NCI-H1930 (cell line): Measurements from ENCODE around the gene VIPR2.

Source experiments
- DNase-seq, 2 experiments: peaks; one replicate each; lab custom pipeline; 2025; lab: John Stamatoyannopoulos, UW

Gene VIPR2

DNA sequence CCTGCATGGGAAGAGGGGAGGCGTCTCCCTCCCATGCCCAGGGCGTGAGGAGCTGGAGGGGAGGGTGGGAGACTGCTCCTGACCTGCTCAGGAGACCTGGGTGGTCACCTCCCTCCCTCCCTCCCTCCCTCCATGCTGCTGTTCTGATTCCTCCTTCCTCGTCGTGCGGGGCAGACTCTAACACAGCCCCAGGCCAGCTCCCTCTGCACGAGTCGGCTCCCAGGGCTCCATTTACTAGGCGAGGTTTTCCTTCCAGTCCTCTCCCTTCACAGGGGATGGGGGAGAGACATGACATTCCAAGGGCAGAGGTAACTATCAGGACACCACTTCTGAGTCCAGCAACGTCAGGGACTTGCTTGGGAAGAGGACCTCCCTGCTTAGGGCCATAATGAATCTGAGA, 23.6 kb downstream of the VIPR2 start:
- no peak for DNase-seq

DNA sequence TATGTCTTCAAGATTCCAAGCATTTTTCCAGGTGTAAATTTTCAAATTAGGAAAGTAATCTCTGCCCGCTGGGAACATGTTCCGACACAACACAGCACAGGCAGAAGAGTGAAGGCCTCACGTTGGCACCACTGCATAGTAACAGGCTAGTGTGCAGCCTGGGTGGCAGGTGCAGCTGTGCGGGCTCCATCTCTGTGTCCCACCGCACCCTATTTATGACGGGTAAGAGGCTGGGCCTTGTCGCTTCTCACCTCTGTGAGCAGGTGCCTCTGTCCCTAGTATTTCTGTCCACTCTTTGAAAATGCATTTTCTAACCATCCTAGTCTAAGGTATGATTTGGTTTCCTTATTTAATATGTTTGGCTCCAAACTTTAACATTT, 24.1 kb downstream of the VIPR2 start:
- no peak for DNase-seq

GRCh38 chr7:159119851-159120539, 24.7 kb downstream of the VIPR2 start:
- no peak for DNase-seq

GRCh38 chr7:159119026-159119741, 25.5 kb downstream of the VIPR2 start:
- no peak for DNase-seq

DNA sequence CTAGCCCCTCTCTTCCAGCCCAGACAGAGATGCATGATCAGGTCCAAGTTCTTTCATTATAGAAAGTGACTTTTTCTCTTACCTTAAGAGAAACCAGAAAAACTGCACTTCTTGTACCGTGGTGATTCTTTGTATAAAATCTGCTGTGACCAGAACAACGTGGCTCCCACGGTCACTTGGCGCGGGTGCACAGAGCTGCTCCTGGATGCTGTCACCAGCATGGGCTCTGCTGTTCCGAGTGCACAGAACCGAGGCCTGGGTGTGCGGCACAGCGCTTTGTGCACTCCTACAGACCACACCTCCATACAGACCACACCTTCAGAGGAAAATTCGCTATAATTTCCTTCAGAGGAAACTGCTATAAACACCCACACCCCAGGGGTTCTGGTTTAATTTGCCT, 26.0 kb downstream of the VIPR2 start:
- no peak for DNase-seq

- no peak for DNase-seq
Observed at GRCh38 chr7:159118197-159118595, 26.5 kb downstream of the VIPR2 start.

DNA sequence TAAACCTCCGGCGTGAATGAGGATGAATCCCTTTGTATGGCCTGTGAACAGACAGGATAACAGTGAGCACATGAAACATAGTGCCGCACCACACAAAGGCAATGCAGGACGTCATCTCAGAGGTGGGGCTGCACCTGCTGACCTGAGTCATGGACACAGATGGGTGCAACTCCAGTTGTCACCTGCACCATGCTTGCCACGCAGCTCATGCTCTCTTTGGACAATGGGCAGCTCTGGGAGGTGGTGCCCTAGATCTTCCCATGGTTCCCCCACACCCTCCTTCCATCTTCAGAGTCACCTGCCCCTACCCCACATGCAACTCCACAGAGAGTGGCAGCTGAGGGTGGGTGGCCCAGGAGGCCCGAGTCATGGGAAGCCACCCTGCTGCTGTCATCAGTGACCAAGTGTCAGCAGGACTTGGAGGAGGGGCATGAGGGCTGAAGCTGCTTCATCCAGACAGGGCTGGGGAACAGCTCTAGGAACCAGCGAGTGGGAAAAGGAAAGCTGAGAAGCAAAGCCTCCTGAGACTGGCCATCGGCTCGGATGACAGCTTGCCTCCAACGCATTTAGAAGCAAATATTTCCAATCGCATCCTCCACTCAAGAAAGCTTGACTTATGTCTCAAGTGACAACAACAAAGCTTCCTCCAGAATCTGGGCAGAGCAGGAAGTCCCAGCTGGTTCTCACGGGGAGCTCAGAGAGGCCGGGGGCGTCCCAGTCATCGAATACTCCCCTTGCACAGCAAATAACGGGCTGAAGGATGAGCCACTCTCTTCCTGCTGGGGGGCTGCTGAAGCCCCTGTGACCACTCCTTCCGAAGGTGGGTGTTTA, 27.1 kb downstream of the VIPR2 start:
- no peak for DNase-seq

DNA sequence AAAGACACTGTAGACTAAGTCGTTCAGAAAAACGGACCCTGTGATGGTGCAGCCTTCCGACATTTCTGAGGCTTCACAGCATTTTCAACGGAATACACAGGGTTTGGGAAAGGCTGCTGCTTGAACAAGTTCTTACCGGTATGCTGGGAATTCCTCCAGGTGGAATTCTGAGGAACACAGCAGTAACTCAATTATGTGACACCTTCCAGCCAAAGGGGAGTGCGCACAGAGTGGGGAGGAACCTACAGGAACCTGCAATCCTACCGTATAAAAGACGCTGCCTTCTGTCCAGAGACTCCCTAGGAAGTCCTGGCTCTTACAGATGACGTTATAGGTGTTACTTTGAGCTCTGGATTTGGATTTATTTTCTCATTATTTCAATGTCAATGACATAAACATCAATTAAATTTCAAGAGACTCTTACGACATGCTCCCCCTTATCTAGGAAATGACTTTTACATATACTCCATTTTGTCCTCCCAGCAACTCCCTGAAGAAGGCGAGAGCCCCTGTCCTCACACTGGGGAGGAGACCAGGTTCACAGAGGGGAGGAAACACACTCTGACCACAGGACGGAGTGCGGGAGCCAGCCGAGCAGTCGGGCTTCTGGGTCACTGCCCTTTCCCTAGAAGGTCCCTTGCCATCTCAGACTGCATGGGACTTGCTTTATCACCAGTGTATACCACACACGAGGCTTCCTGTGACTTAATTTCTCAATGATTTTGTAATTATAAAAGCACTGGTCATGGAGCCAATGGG, 27.9 kb downstream of the VIPR2 start:
- no peak for DNase-seq

- no peak for DNase-seq
Observed at GRCh38 chr7:159115601-159116501, 28.8 kb downstream of the VIPR2 start.

DNA sequence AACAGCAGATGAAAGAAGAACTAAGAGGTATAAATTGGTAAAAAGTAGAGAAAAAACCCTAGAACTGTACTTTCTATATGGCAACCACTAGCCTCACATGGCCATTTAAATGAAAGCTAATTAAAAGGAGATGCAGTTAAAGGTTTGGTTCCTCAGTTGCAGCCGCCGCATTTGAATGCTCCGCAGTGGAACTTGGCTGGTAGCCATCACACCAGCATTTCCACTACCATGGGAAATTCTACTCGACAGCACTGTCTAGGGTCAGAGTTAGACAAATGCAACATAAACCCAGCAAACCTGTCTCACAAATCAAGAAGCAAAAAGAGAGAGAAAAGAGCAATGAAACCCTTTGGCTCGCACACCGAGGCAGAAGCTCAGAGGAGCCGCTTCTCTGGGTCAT, 29.7 kb downstream of the VIPR2 start:
- no peak for DNase-seq

DNA sequence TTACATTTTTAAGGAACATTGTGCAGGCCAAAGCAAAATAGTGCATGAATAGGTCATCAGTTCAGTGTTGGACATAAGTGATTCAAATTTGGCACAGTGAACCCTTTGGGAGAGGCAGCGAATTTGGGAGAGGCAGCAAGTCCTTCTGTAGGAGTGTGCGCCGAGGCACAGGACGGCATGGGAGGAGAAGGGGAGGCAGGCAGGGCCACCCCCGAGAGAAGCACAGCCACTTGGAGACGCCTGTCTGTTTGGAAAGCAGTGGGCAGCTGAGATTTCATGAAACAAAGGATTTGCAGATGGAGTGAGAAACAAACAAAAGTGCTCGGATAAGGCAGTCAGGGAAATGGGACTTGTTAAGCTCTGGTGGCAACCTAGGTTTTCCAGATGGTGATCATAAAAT, 30.6 kb downstream of the VIPR2 start:
- DNase-seq: no peak

DNA sequence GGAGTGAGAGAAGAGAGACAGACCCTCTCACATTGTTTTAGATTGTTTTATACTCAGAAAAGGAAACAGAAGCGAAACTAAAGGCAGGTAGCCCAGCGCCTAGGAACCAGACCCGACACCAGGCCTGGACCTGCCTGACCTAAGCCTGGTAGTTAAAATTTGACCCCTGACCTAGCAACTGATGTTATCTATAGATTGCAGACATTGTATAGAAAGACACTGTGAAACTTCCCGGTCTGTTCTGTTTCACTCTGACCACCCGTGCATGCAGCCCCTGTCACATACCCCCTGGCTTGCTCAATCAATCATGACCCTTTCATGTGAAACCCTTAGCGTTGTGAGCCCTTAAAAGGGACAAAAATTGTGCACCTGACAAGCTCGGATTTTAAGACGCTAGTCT, 31.6 kb downstream of the VIPR2 start:
- DNase-seq: no peak

GRCh38 chr7:159112136-159113011, 32.3 kb downstream of the VIPR2 start:
- no peak for DNase-seq

- DNase-seq: no peak
Observed at GRCh38 chr7:159109653-159110035, 35.0 kb downstream of the VIPR2 start.

DNA sequence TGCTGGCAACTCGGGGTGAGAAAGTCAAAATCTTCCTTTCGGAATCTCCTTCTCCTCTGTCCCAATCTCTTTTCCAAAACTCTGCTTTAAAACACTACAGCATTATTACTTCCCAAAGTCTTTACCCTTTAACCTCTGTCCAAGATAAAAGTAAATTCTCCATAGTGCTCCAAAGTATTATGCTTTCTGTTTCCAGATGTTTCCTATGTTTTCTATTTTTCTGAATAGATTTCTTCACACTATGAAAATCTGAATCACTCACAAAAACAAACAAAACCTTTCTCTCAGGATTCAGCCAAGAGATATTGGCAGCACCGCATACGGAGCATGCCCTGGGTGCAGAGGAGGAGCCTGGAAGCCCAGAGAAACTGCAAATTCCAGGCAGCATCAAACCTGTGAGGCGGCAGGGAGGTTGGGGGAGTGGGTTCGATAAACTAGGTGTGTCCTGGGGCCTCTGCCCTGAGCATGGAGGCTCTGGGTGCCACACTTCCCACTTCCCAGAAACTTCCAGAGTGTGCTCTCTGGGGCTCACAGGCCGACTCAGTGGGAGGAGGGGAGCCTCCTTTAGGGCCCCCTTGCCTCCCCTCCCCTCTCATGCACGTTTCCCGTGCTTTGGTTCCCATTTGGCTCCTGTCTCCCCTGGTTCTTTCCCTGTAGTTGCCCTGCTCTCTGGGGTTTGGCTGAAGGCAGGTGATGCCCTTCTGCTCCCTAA, 35.6 kb downstream of the VIPR2 start:
- DNase-seq: no peak

- no peak for DNase-seq
Observed at GRCh38 chr7:159108491-159108890, 36.2 kb downstream of the VIPR2 start.

- DNase-seq: no peak
Observed at GRCh38 chr7:159107161-159107892, 37.3 kb downstream of the VIPR2 start.

DNA sequence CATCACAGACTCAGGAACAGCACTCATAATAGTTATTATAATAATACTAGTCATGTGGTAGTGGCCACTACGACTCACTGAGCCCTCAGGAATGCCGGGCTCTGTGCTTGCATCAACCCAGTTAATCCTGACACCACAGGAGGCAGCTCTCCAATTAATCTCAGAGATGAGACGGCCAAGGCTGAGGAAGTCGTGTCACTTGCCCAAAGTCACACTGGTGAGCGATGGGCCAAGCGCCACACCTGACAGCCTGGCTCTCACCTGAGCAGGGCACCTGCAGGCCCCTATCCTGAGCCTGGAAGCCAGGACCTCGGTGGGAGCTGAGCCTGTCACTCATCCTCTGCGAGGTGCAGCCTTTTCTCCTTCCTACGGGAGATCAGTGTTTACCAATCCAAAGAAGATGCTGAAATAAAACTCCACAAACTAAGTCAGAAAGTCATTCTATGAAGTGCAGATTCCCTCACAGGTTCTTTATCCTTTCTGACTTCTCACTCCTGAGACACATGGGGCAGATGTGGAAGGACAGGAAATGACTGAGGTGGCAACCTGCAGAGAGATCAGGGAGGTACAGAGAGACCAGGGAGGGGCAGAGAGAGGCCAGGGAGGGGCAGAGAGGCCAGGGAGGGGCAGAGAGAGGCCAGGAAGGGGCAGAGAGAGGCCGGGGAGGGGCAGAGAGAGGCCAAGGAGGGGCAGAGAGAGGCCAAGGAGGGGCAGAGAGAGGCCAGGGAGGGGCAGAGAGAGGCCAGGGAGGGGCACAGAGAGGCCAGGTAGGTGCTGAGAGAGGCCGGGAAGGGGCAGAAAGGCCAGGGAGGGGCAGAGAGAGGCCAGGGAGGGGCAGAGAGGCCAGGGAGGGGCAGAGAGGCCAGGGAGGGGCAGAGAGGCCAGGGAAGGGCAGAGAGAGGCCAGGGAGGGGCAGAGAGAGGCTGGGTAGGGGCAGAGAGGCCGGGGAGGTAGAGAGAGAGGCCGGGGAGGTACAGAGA, 38.5 kb downstream of the VIPR2 start:
- DNase-seq: no peak
